Measurements from ENCODE around the gene TSPAN18.
"Not testable (repeated sequence)": the region's sequence is repeated elsewhere in the genome, so short reads cannot be mapped to it uniquely, and the experiment has no call there.

GRCh38 chr11:44871682-44872081 lies 144.9 kb downstream of the TSPAN18 start:
- not testable (repeated sequence) for TF ChIP-seq CTCF (IDR thresholded peaks at IDR 0.05; ENCODE audit: low read depth, low read length, poor library complexity, severe bottlenecking); EZH2phosphoT487 (IDR thresholded peaks at IDR 0.05; ENCODE audit: borderline replicate concordance, low read length)

Data from DOHH2 (cell line).